OCI-LY3 (cell line): ENCODE results near the gene CD79A.

Experiments
- H2AFZ ChIP-seq: fragments of 200-600, 300-600 bp; shearing (Covaris generic); 2 replicates; pipeline ENCODE4 v1.6.0; 2014; ENCODE audit warnings: antibody characterized with exemption, low read depth, low read length
- H3K27ac ChIP-seq: fragments of 200-600, 300-600 bp; sonication (generic); 2 replicates; pipeline ENCODE4 v1.5.1; 2014; ENCODE audit warnings: mild to moderate bottlenecking, low read length, moderate library complexity, mixed read lengths
- H3K27me3 ChIP-seq: fragments of 200-600, 300-600 bp; sonication (generic); 2 replicates; pipeline ENCODE4 v1.6.1; 2014; ENCODE audit warnings: low read depth, low read length, mixed read lengths
- H3K36me3 ChIP-seq: fragments of 200-600, 300-600 bp; sonication (generic); replicated peaks from 2 replicates; pipeline ENCODE3; 2014; ENCODE audit warnings: low read depth, low read length, mixed read lengths
- H3K4me1 ChIP-seq: fragments of 300-600, 200-600 bp; sonication (generic); 2 replicates; pipeline ENCODE4 v1.6.1; 2014; ENCODE audit warnings: low read length, mixed read lengths
- H3K4me2 ChIP-seq: fragments of 200-600, 300-600 bp; sonication (generic); 2 replicates; pipeline ENCODE4 v1.6.1; 2014; ENCODE audit warnings: low read length, mixed read lengths
- H3K4me3 ChIP-seq: fragments of 300-600, 200-600 bp; sonication (generic); 2 replicates; pipeline ENCODE4 v1.5.1; 2014; ENCODE audit warnings: antibody characterized with exemption, mild to moderate bottlenecking, low read length, moderate library complexity
- H3K79me2 ChIP-seq: fragments of 300-600, 200-600 bp; shearing (Covaris generic); 2 replicates; pipeline ENCODE4 v1.6.1; 2014; ENCODE audit warnings: mild to moderate bottlenecking, low read length, mixed read lengths
- H3K9ac ChIP-seq: fragments of 300-600, 200-600 bp; shearing (Covaris generic); 2 replicates; pipeline ENCODE4 v1.6.0; 2014; ENCODE audit warnings: mild to moderate bottlenecking, low read length, moderate library complexity
- H3K9me3 ChIP-seq: fragments of 200-600, 300-600 bp; shearing (Covaris generic); 2 replicates; pipeline ENCODE4 v1.6.1; 2014; ENCODE audit warnings: low read length, mixed read lengths; ENCODE audit not compliant: insufficient read depth
- H4K20me1 ChIP-seq: fragments of 200-600, 300-600 bp; sonication (generic); 2 replicates; pipeline ENCODE4 v1.6.1; 2016; ENCODE audit warnings: low read length, mixed read lengths; ENCODE audit not compliant: insufficient read depth
- EZH2phosphoT487 ChIP-seq: fragments of 200-600 bp; shearing (Covaris generic); IDR thresholded peaks from 2 replicates; pipeline ENCODE4 v1.6.1; 2018; ENCODE audit warnings: antibody characterized with exemption, mixed run types, low read depth
- TF ChIP-seq, protein P1 (sequence below): fragments of 200-600, 300-600 bp; sonication (generic); IDR thresholded peaks from 2 replicates; pipeline ENCODE4 v1.5.1; 2014; ENCODE audit warnings: antibody characterized with exemption, low read length, low read depth

The CD79A gene

GRCh38 chr19:41877916-41878905 is 1.1 kb downstream of the CD79A start:
- Histone ChIP-seq H3K4me3 (peak overlapping the region; percentile 89), H3K9ac (peak overlapping the region; percentile 99)

DNA sequence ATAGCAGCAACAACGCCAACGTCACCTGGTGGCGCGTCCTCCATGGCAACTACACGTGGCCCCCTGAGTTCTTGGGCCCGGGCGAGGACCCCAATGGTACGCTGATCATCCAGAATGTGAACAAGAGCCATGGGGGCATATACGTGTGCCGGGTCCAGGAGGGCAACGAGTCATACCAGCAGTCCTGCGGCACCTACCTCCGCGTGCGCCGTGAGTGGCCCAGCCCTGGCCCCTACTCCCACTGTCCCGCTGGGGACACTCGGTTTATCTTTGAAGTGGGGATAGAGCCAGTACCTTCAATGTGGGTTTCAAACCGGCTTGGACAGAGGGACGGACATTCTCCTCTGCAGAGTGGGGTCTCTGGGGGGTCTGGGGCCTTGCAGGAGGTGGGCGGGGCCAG is 2.0 kb downstream of the CD79A start:
- TF ChIP-seq EZH2phosphoT487 = no peak
- TF ChIP-seq, protein P1, sequence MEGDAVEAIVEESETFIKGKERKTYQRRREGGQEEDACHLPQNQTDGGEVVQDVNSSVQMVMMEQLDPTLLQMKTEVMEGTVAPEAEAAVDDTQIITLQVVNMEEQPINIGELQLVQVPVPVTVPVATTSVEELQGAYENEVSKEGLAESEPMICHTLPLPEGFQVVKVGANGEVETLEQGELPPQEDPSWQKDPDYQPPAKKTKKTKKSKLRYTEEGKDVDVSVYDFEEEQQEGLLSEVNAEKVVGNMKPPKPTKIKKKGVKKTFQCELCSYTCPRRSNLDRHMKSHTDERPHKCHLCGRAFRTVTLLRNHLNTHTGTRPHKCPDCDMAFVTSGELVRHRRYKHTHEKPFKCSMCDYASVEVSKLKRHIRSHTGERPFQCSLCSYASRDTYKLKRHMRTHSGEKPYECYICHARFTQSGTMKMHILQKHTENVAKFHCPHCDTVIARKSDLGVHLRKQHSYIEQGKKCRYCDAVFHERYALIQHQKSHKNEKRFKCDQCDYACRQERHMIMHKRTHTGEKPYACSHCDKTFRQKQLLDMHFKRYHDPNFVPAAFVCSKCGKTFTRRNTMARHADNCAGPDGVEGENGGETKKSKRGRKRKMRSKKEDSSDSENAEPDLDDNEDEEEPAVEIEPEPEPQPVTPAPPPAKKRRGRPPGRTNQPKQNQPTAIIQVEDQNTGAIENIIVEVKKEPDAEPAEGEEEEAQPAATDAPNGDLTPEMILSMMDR = no peak
- H3K27me3 ChIP-seq = no peaks in the 10 kb centered on the region
- no peak overlapping the region for H3K27ac ChIP-seq
- no peak overlapping the region; the same call in 1 of the 2 replicates for H3K9ac ChIP-seq
- H3K4me1 ChIP-seq = peaks cover 39% of the 10 kb centered on the region
- H2AFZ ChIP-seq = no peak overlapping the region
- H3K9me3 ChIP-seq = peaks cover 4% of the 10 kb centered on the region; the same call in 1 of the 2 replicates
- H3K79me2 ChIP-seq = peaks cover 36% of the 10 kb centered on the region
- peaks cover 13% of the 10 kb centered on the region; the same call in 1 of the 2 replicates for H4K20me1 ChIP-seq
- H3K4me2 ChIP-seq = peak overlapping the region; percentile 89
- H3K4me3 ChIP-seq = peak overlapping the region; percentile 89; the same call in 1 of the 2 replicates
- peaks cover 24% of the 10 kb centered on the region for H3K36me3 ChIP-seq

More at GRCh38 chr19:41877916-41878905, 1.1 kb downstream of the CD79A start:
- H3K4me1 ChIP-seq = peaks cover 39% of the 10 kb centered on the region
- H4K20me1 ChIP-seq = peaks cover 13% of the 10 kb centered on the region; the same call in 1 of the 2 replicates
- H3K9me3 ChIP-seq = peaks cover 4% of the 10 kb centered on the region; the same call in 1 of the 2 replicates
- peaks cover 24% of the 10 kb centered on the region for H3K36me3 ChIP-seq
- H3K79me2 ChIP-seq = peaks cover 30% of the 10 kb centered on the region
- peak overlapping the region; percentile 89 for H3K4me2 ChIP-seq
- H2AFZ ChIP-seq = no peak overlapping the region
- no peaks in the 10 kb centered on the region for H3K27me3 ChIP-seq
- peak overlapping the region; percentile 95 for H3K27ac ChIP-seq
- TF ChIP-seq, protein P1 = no peak
- no peak for TF ChIP-seq EZH2phosphoT487

DNA sequence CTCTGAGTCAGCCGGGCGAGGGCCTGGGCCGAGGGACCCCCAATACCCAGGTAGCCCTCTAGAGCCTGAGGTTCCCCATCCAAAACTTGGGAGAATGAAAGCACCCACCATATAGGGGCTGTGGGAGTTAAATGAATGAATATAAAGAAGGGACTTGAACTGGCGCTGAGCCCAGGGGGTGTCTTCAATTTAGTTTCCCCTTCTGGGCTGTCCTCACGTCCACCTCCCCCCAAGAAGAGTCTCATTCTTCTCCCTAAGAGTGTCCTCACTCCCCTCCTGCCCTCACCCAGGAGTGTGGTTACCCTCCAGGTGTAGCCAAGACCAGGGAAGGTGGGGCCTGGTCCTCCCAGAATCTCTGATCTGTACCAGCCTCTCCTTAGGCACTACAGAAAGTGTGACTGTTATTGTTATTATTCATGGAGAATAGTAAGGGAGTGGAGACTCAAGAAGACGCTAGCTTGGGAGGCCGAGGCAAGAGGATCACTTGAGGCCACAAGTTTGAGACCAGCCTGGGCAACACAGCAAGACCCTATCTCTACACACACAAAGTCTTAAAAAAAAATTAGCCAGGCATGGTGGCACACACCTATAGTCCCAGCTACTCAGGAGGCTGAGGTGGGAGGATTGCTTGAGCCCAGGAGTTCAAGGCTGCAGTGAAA is 2.7 kb downstream of the CD79A start:
- Histone ChIP-seq H3K4me2 (no peak overlapping the region), H3K9me3 (peaks cover 4% of the 10 kb centered on the region; the same call in 1 of the 2 replicates), H3K79me2 (peaks cover 41% of the 10 kb centered on the region), H2AFZ (no peak overlapping the region), H3K4me1 (peaks cover 40% of the 10 kb centered on the region), H3K4me3 (no peak overlapping the region), H3K27ac (no peak overlapping the region), H4K20me1 (peaks cover 13% of the 10 kb centered on the region; the same call in 1 of the 2 replicates), H3K27me3 (no peaks in the 10 kb centered on the region), H3K9ac (no peak overlapping the region), H3K36me3 (peaks cover 24% of the 10 kb centered on the region)
- no peak for TF ChIP-seq EZH2phosphoT487
- TF ChIP-seq, protein P1 = no peak

DNA sequence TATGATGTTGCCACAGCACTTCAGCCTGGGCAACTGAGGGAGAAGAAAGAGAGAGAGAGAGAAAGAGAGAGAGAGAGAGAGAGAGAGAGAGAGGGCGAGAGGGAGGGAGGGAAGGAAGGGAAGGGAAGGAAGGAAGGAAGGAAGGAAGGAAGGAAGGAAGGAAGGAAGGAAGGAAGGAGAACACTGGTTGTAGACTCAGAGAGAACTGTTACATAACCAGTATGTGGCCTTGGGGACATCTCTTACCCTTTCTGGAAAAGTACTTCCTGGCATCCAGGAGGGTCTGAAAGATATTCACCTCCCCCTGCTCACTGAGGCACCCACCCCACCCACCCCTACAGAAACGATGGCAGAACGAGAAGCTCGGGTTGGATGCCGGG is 3.2 kb downstream of the CD79A start:
- Histone ChIP-seq H3K27ac (no peak overlapping the region), H4K20me1 (peaks cover 13% of the 10 kb centered on the region), H3K27me3 (no peaks in the 10 kb centered on the region), H3K79me2 (peaks cover 46% of the 10 kb centered on the region), H3K36me3 (peaks cover 24% of the 10 kb centered on the region), H3K4me2 (no peak overlapping the region), H3K9me3 (peaks cover 4% of the 10 kb centered on the region; the same call in 1 of the 2 replicates), H3K4me3 (no peak overlapping the region), H3K4me1 (peaks cover 40% of the 10 kb centered on the region), H2AFZ (no peak overlapping the region), H3K9ac (no peak overlapping the region)
- no peak for TF ChIP-seq EZH2phosphoT487
- TF ChIP-seq, protein P1 = no peak
